Measurements from ENCODE around the gene U2AF2.

Gene U2AF2

DNA sequence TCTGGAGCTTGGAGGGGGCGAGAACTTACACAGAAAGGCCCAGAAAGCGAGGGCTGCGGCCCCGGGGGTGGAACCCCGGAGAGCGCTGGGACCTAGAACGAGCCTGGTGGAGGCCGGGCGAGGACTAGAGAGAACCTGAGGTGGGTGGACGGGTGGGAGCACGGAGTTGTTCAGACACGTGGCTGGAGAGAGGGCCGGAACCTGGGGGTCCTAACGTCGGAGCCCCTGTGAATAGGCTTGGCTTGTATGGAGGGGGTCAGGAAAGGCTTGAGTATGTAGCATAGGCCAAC lies 11.0 kb upstream of the U2AF2 start:
- DNase-seq (ENCODE audit: low spot score) = no peak

DNA sequence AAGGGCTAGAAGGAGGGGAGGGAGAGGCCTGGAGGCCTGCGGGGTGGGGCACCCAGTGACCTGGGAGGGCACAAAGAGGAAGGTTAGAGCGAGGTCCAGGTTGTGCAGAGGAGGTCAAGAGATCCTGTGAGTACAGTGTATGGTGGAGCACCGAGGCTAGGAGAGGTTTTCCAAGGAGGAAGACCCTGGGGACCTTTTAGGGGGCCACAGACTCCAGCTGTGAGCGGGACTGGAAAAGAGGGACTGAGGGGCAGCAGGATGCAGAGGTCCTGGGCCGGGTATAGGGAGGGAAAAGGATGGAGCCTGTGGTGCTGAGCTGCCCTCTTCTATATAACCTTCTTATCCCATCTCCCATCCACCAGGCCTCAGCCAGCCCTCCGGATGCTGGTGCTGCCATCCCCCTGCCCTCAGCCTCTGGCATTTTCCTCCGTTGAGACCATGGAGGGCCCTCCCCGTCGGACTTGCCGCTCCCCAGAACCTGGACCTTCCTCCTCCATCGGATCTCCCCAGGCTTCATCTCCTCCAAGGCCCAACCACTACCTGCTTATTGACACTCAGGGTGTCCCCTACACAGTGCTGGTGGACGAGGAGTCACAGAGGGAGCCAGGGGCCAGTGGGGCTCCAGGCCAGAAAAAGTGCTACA lies 10.5 kb upstream of the U2AF2 start:
- DNase-seq (ENCODE audit: low spot score) = no peak

DNA sequence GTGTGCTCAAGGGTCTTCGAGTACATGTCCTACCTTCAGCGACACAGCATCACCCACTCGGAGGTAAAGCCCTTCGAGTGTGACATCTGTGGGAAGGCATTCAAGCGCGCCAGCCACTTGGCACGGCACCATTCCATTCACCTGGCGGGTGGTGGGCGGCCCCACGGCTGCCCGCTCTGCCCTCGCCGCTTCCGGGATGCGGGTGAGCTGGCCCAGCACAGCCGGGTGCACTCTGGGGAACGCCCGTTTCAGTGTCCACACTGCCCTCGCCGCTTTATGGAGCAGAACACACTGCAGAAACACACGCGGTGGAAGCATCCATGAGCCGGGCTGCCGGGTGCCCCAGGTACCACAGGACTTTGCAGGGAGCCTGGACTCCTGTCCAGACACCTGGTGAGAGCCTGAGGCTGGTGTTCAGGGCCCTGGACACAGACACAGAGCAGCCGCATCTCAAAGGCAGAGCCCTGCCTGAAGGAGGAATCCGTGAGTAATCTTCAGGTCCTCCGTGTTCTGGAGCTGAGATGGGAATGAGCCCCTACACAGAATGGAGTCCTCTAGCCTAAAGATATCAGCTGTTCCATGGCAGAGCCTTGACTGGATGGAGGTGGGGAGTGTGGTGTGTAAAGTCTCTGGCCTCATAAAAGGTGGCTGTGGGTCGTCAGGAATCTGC lies 9.9 kb upstream of the U2AF2 start:
- no peak for DNase-seq (ENCODE audit: low spot score)

DNA sequence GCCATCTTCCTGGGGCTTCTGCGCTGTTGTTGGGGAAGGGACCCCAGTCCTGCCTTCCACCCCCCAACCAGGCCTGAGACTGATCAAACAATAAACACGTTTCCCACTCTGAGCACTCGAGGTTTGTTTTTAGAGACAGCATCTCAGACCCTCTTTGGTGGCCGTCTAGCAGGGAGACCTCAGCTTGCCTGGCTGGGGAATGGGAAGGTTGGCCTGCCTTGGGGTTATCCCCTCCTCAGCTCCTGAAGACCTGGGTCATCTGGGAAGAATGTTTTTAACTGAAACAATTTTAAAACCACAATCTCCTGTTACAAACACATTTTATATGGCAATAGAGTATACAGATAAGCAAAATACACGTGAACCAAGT lies 9.3 kb upstream of the U2AF2 start:
- no peak for DNase-seq (ENCODE audit: low spot score)

DNA sequence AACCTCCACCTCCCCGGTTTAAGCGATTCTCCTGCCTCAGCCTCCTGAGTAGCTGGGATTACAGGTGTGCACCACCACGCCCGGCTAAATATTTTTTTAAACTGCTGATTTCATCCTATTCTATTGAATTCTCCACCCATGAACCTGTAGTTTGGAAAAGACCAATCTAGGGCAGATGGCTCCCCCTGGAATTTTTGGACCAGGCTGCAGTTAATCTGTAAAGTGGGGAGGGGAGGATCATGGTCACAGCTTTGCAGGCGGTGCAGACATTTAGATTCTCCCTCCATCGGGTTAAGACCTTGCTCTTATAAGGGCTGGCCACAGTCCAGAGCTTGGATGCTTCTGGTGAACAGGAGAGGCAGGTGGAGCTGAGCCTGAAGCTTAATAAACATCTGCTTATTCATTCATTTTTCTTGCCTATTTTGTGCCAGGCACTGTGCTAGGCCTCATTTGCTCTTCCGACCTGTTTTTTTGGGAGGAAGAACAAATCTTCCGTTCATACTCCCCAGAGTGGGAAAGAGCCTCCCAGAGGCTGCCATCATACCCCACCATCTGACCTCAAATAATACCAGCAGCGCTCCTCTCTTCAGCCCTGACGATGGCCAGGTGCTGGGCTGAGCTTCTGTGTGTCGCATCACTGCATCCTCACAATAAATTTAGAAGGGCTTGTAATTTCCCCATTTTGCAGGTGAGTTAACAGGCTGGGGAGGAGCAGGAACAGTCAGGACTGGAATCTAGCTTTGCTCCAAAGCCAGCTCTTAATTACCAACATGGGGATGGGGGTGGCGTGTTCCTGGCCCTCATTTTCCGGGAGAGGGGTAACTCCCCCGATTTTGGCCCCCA lies 7.7 kb upstream of the U2AF2 start:
- DNase-seq (ENCODE audit: low spot score) = no peak

DNA sequence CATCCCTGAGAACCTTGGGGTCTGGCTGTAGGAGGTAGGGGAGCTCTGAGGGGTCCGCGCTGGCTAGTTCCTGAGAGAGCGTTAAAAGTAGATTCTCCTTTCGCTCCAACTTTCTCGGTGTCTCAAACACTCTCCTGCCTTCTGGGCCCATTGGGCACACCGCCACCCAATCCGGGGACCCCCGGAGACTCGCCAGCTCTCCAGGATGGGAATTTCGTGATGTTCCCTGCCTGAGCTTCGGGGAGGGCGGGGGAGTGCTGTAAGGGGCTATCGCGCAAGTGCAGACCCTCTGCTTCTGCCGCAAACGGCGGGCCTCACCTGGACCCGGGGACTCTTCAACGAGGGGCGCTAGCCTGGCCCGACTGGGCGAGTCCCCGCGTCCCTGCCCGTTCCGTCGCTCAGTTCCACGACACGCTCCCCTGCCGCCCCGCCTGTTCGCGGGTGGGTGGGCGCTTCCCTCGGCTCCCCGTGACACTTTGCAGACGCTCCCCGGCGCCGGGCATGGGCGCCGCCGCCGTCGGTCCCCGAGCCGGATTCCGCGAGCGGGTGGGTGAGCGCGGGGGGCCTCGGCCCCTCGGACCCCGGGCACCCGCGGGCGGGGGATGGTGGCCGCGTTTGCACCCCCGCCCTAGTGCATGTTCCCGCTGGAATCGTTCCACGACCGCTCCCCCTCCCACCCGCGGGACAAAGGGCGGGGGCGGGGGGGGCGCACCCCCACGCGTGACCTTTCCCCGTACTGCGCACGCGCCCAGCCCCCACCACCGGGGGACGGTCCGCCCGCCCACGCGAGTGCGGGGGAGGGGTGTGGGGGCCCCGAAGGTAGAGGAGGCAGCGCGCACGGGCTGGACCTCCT lies 6.9 kb upstream of the U2AF2 start, which contains the start of gene CCDC106:
CCDC106 (plus strand) TSS at position 481 of the 853 bp plus-strand sequence. CDS start 835 bp downstream, outside the sequence.
- DNase-seq (ENCODE audit: low spot score) = peak; percentile 72

DNA sequence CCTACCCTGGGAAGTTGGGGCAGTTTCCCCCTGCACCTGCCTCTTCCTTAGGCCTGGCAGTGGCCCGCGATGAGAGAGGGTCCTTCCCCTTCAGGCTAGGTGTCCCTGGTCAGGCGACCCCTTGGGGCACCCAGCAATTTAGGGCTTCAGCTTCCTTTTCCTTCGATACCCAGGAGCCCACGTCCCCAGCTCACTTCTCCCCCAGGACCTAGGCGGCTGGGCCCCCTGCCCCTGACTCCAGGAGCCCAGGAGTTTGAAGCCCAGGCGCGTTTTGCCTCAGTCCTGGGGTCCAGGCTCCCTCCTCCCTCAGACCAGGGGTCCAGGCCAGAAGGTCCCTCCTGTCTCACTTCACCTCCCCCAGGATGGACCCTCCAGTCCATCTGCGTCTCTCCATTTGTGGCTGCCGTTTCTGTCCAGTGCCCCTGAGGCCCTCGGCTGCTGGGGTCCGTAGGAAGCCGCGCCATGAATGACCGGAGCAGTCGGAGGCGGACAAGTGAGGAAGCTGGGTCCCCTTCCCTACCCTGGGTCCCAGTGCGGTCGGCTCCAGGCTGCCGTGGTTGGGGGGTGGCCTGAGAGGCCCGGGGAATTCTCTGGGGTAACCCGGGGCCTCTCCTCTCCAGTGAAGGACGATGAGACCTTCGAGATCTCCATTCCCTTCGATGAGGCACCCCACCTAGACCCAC lies 6.1 kb upstream of the U2AF2 start:
- no peak for DNase-seq (ENCODE audit: low spot score)

DNA sequence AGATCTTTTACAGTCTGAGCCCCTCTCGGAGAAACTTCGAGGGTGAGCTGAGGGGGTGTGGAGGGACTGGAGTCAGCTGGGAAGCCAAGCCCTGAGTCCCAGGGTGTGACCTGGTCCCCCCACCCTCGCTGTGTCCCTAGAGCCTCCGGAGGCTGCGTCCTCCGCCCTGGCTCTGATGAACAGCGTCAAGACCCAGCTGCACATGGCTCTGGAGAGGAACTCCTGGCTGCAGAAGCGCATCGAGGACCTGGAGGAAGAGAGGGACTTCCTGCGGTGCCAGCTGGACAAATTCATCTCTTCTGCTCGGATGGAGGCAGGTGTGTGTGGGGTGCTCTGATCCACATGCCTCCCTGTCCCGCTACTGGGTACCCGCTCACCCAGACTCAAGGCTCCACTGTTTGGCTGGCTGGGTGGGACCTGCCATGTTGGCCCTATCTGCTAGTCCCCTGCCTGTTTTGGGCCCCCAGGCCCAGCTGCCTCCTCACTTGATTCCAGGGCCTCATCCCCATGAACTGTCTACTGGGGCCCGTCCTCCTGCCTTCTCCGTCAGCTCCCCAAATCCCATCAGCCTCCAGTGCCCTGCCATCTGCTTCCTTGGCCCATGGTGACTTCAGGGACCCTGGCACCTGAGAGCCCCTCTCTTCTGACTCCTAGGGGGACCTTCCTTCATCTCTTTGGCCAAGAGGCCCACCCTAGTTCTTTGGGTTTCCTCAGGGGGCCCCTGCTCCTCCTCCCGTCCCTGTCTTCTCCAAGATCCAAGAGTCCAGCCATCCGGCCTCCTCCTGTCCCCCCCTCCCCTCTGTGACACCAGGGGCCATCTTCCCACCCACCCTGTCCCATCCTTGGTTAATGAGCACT lies 5.3 kb upstream of the U2AF2 start:
- DNase-seq (ENCODE audit: low spot score) = no peak

DNA sequence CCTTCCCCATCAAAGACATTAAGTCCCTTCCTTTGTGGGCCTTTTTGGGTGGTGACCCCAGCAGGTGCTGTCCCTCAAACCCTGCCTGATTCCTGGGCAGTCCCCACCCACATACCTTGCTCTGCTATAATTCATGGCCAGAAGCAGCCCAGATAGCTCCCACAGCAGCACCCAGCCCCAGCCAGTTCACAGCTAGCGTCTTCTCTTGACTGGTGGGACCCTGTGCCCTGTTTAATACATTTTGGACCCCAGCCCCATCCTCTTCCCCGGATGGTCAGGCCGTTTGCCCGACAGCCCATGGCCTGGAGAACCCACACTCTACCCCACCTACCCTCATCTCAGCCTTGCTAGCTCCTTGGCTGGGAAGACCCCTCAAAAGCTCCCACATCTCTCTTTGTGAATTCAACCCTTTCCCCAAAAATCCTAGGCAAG lies 4.7 kb upstream of the U2AF2 start:
- DNase-seq (ENCODE audit: low spot score) = no peak

DNA sequence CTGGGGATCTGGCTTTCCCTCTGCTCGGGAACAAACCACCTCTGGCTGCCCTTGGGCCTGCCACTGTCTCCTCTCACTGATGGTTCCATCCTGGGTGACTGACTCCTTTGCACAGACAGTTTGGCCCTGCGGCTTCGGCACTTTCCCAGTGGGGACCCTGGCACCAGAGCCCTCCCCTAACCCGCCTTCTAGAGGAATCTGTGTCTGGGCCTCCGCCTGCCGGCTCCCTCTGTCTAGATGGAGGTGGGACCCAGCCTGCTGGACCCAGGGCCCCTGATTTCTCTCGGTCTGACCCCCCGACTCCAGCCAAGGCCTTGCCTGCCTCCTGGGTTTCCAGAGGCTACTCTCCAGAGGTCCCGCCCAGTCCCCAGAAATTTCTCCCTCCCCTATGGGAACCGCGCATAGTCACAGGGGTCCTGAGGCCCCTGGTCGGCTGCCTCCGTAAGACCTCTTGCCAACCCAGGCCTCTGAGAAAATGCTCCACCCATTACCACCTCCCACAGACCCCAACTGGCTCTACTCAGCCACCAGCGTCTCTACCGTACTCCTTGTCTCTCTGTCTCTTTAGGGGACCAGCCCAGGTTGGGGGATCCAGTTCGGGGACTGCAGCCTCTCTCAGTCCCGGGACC lies 4.1 kb upstream of the U2AF2 start:
- no peak for DNase-seq (ENCODE audit: low spot score)

DNA sequence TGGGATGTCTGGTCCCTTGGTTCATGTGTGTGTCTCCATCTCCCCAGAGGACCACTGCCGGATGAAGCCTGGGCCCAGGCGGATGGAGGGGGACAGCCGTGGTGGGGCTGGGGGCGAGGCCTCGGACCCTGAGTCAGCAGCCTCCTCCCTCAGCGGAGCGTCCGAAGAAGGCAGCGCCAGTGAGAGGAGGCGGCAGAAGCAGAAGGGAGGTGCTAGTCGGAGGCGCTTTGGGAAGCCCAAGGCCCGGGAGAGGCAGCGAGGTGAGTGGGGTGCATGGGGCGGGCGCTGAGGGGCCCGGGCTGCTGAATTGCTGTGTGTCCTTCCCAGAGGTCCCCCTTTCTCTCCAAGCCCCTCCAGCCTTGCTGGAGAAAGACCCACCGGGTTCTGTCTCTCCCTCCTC lies 3.6 kb upstream of the U2AF2 start:
- no peak for DNase-seq (ENCODE audit: low spot score)

DNA sequence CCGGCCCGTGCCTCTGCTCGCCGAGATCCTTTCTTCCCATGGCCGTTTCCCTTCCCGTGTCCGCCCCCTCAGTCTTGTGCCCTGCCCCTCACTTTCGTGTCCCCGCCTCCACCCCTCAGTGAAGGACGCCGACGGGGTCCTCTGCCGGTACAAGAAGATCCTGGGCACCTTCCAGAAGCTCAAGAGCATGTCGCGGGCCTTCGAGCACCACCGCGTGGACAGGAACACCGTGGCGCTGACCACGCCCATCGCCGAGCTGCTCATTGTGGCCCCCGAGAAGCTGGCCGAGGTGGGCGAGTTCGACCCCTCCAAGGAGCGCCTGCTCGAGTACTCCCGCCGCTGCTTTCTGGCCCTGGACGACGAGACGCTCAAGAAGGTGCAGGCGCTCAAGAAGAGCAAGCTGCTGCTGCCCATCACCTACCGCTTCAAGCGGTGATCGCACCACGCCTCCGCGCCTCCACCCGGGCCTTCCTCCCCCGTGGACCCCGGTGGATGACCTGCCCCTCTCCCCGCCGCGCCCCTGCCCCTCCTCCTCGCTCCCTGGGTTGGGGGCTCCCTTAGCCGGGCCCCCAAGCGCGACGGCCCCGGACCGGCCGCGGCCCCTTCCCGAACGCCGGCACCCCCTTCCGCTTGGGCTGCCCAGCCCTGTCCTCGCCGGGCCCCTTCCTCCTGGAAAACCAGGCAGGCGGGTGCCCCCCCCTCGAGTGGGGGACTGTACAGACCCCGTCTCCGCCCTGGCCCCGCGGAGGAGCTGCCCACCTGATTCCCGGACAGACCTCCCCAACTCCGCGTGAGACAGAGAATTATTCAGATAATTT lies 2.3 kb upstream of the U2AF2 start:
- no peak for DNase-seq (ENCODE audit: low spot score)

DNA sequence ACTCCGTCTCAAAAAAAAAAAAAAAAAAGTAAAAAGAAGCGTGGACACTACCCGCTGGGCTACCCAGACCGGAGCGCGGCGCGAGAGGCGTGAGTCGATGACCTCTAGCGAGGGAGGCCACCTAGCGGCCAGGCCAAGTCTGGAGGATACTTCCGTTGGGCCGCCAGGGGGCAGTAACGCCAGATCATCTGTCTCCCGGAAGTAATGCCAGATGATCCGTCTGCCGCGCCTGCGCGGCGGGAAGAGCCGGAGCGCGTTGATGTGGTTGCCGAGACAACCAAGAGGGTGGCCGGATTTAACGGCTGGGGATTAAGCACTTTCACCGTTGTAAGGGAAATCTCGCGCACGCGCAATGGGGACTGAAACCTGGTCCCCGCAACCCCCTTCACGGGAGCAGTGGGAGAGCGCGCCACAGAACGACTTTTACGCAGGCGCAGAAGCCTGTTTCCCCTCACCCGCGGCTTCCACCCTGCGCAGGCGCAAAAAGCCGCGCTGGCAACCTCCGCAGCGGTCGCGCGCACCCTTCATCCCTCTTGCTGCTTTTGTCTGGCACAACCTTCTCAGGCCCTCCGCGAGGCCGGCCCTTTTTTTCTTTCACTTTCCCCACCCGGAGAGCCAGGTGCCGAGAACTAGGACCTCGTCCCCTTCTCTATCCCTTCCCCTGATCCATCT lies 1.0 kb upstream of the U2AF2 start:
- DNase-seq (ENCODE audit: low spot score) = peak; percentile 97

DNA sequence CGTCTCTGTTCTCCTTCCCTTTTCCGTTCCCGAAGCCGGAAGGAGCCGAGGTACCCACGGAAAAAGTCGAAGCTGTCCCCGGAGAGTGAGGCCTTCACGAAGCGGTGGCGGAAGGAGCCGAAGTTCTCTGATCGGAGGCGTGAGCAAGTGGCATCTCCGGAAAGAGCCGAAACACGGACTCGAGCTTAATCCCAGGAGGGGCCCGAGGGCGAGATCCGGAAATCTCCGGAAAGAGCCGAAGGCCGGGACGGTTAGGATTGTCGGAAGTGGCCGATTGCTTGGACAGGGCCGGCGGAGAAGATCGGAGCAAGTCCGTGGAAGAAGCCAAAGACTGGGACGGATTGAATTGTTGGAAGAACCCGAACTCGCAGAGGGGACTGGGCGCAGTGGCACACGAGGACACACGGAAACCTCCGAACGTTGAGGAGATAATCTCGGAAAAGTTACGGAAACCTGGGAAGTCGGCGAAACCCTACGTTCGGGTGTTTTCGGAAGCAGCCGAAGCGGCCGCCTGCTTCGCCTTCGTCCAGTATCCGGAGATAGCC lies 440 bp upstream of the U2AF2 start:
- DNase-seq (ENCODE audit: low spot score) = peak; percentile 95

DNA sequence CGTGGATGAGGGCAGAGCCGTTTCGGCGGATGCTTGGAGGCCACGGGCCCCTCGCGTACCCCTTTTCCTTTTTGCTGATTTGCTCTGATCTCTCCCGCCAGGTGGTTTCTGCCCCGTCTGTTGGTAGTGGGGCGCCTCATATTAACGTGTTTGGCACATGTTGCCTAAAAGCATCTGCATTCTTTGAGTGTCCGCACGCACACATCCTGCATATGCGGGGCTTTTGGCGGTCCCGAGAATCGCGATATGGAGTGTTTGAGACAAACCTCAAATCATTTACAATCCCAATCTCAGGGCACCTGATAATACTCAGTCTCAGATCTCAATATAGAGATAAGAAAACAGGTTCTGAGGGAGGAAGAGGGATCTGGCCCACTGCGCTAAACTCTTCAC lies 809 bp downstream of the U2AF2 start:
- DNase-seq (ENCODE audit: low spot score) = no peak

DNA sequence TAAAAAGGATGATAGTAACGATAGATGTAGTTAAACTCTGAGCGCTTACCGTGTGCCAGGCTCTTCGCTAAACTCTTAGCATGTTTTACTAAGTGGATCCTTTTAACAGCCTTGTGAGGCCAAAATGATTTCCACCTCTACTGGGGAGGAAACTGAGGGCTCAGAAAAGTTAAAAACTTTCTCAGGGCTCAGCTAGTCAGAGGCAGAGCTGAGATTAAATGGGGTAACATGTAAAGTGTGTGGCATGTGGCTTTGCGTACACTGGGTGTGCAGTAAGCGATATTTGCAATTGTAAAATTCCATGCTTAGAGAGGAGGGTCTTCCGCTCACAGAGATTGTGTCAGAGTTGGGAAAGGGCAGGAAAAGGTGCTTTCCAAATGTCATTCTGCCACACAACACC lies 1.7 kb downstream of the U2AF2 start:
- no peak for DNase-seq (ENCODE audit: low spot score)

DNA sequence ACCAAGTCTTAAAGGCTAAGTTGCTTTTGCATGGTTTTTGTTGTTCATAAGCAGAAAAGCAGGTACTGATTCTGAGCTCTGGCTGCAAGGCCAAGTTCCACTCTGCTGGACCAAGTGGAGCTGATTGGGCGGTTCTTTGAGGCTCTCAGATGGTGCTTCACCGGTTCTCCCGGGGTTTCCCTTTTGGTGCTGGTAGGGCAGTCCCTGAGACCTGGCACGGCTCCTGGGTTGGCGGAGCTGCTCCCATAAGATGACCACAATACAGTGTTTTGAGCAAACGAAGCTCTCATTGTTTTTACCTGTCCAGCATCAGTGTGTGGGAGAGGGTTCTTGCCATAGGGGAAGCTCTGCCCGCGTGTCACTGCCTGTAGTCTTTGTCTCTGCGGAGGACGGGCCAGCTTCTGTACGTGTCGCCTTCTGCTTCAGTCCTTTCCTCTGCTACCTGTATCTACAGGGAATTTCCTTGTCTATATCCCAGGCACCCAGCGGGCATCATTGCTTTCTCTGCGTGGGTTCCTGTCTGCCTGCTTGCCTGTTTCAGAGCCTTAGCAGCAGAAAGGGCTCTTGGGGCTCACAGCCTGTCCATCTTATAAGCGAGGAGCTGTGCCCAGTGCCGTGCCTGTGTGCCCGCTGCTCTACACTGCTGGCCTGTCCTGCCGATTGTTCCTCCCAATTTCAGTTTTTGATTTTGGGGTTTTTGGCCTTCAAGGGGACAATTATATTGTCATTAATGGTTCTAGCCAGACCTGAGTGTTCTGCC lies 2.3 kb downstream of the U2AF2 start:
- no peak for DNase-seq (ENCODE audit: low spot score)
